Fibroblast of upper back skin (primary cell): ENCODE data around the gene BID.
"Not testable (repeated sequence)": the region's sequence is repeated elsewhere in the genome, so short reads cannot be mapped to it uniquely, and the experiment has no call there.

Experiments used
- DNase-seq: peaks from one replicate; pipeline ENCODE4 v3.0.0-alpha.2; 2013

The BID gene

DNA sequence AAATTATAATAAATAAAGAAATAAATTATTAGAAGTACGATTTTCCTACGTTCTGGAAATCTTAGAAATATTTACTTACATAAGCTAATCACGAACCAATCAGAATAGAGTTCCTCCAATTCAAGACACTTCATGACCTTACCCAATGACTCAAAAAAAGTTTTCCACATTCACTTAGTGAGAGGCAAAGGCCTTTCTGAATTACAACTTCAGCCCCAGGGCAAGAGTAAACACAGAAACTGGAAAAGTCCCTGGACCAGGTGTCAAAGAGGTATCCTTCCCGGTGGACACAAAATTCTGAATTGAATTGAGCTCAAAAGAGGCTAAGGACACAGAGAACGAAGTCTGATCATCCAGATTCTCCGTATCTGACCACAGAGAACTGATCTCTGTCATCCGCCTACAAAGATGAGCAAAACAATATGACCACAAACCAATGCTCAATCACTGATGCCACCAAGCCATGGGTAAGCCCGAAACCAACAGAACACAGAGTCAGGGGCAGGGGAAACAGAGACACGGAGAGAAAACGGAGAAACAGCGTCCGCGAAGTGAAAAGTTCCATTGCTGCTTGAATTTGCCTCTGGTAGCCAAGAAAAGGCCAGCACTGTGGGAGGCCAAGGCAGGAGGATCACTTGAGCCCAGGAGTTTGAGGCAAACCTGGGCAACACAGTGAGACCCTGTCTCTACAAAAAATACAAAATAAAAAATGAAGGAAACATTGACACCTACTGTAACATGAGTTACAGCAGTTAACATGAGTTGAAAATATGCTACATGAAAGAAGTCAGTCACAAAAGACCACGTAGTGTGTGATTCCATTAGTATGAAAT lies 6.8 kb downstream of the BID start:
- no peak for DNase-seq

DNA sequence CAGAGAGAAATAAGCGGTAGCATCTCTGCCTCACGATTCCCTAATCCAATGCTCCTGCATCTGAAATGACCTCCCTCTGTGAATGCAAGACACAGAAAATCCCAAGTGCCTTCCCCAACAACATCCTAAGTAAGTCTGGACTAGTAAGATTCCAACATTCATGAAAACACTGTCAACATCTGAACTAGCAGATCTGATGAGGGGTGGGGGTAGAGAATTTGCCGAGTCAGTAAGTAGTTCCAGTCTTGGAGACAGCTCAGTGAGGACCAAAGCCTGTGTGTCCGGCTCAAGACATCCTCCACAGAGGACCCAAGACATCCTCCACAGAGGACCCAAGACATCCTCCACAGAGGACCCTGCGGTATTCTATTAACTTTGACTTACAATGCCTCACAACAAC lies 9.4 kb downstream of the BID start:
- not testable (repeated sequence) for DNase-seq

DNA sequence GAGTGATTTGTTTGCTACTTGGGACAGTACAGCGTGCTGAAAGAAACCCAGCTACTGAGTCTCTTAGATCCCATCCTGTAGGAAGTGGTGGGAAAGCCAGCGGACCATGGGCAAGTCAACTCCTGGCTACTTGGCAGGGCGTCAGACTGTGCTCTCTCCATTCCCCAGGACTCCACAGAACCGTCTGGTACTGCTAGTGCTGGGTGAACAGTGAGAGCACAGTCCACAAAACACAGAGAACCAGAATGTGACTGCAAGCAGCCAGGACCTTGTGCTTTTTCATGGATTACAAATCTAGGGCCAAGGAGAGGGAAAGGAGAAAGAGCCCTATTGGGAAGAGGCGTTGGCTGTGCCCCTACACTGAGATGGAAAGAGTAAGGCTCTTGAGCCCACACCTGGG lies 10.2 kb downstream of the BID start:
- DNase-seq: no peak

DNA sequence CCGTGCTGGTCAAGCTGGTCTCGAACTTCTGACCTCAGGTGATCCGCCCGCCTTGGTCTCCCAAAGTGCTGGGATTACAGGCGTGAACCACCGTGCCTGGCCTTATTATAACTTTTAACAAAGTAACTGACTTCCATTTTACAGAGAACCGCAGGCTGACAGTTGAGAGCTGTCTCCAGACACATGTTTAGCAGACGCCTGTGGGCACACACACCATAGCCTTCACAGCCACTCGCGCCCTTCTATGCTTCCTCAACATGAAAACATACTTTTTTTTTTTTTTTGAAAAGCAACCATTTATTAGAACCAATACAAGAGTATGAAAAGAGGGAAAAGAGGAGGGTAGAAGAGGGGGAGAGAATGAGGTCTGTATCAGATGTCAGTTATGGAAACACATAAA lies 10.8 kb downstream of the BID start:
- DNase-seq: not testable (repeated sequence)

DNA sequence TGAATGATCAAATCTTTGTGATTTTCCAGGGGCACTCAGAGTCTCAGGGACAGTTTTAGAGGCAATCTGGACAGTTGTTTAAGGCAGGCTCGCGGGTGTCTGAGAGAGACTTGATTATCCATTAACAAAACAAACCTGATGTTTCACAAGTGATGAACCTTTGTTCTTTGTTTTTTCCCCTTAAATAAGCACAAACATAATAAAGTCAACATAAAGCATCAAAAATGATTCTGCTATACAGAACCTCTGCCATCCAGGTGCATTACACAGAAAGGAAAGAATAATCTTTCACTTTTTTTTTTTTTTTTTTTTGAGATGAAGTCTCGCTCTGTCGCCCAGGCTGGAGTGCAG lies 13.2 kb downstream of the BID start:
- DNase-seq: no peak

DNA sequence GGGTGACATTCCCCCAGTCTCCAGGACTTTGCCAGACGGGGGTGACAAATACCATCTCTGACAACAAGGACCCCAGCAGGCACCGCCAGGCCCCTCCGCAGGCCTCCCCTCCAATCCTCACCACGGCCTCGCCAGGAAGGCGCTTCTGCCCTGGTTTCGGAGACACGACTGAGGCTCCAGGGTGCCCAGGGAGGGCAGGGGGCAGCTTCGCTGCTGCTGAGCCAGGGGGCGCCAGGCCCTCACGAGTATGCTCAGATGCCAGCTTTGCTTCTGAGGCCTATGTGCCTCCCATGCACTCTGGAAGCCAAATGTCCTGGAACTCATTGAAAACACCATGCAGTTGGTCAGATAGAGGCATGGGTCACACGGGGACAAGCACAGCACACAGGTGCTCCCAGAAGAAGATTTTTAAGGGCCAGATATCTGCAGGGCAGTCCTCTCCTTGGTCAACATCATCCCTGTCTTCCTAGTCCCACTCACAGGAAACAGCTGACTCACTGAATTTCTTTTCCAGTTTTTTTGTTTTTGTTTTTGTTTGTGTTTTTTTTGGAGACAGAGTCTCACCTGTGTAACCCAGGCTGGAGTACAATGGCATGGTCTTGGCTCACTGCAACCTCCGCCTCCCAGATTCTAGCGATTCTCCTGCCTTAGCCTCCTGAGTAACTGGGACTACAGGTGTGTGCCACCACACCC lies 19.9 kb downstream of the BID start:
- no peak for DNase-seq

DNA sequence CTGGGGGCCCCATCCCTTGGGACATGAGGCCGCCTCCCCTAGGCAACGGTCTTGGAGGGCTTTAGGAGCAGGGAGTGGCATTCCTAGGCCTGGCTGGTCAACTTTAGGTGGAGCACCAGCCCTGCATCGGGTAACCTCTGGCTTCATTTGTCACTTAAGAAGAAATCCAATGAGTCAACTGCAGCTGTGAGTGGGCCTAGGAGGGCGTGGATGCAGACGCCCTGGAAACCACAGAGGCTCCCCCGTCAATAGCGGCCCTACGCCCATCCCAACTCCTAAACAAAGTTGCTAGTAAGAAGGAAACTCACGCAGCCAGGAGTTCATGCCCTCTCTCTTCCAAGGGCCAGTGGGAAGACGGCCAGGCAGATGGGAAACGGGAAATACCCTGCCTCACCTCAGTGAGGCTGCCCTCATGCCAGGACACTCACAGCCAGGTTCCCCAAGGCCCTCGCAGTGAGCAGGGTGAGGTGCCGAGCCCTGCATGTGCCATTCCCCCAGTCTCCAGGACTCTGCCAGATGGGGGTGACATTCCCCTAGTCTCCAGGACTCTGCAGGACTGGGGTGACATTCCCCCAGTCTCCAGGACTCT lies 20.8 kb downstream of the BID start:
- no peak for DNase-seq

DNA sequence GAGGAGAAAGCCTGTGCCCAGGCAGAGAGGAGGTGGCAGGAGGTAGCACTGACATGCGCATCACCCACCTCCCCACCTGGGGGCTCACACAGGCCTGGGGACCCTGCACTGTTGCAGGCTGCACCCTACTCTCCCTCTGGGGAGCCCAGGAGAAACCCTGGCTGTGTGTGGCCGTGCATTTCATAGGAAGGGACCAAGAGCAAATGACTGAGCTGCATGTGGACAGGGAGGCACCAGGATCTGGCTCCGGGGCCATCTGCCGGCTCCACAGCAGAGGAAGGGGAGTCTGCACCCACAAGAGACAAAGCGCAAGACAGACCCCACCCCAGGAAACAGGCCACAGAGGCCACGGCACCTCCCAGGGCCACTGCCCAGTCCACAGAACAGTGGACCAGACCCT lies 22.7 kb downstream of the BID start:
- DNase-seq: no peak

DNA sequence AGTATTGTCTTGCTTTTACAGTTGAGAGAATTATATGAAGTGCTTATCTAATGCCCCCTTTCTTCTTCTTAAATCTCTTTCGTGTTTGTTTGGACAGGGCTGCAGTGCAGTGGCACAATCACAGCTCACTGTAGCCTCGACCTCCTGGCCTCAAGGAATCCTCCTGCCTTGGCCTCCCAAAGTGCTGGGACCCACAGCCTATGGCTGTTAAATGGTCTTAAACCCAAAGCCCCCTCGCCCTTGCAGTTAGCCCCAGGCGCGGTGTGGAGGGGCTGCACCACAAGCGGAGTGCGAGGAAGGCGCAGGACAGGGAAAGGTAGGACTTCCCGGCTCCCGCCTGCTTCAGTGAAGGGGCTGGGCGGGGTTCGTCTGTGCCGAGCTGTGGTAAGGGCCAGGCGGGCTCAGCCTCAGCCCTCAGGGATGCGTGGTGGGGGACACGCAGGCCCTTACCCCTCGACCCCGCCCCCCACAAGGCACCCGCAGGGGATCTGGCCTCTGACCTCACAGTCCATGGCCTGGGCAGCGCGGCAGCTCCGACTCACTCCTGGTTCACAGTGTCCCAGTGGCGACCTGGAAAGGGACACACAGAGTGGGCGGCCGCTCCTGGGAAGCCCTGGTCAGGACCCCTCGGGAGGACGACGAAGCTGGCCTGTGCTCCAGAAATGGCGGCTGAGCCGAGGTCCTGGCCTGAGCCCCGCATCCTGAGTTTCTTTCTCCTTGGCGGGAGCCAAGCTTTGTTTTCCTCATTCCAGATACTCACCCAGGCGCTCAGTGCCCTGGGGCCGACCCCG lies 24.5 kb downstream of the BID start:
- no peak for DNase-seq

DNA sequence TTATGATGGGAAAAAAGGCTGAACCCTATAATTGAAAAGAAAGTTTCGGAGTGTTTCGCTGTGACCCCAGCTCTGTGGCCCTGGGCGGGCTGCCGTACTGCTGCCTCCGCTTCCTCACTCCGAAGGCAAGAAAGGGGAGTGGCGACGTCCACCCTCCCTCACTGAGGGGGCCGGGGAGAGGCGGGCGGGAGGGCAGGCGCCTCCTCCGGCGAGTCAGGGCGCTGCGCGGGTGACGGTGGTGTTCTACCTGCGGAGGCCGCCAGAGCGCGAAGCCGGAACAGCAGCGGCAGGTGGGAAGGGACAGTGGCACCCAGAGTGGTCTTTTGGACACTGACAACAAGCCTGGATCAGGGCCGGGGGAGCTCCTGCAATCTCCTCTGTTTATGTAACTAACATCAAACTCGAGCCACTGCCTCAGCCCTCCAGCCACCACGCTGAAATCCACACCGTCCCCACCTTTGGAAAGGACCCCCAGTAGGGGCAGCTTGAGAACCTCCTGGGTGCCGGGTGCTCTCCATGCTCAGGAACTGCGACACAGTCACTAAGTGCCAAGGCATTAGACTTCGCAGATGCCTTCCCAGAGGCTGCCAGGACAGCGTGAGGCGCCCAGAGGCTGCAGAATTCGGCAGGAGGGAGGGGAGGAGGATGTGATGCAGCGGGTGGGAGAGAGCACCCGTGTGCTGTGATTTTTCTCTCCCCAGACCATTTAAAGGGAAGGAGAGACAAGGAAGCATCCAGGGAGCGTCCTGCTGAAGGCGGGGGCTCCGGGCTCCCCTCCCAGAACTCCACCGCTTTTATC lies 25.5 kb downstream of the BID start:
- DNase-seq: no peak

DNA sequence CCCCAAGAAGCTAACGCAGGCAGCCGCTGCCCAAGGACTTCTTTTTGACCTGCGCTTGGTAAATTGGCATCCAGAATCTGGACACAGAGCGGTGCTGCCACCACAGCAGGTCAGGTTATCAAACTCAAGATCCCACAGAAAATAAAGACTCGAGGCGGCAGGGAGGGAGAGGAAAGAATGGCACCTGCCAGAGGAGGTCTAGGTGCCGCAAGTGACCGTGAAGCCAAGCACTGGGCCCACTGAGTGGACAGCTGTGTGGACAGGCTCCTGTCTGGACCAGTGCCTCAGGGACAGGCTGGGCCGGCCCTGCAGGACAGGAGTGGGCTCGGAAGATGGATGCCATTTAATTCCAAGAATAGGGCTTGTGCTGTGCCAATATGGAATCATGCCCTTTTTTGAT lies 27.4 kb downstream of the BID start:
- no peak for DNase-seq

DNA sequence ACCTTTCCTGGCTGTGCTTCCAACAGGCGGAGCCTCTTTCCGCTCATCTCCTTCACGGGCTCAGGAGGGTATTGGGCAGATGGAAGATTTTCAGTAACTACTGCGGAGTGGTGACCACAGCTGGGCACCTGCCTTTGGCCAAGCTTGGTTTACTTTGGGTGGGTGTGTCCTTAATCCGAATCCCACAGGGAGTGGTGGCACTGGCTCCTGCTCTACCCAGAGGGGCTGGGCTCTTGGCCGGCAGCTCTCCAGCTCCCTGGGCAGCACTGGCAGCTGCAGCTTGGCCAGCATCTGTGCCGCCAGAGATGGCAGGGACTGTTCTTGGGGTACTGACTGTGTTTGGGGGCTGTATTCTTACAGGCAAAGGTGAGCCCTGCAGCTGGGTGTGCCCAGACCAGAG lies 29.8 kb downstream of the BID start:
- no peak for DNase-seq

DNA sequence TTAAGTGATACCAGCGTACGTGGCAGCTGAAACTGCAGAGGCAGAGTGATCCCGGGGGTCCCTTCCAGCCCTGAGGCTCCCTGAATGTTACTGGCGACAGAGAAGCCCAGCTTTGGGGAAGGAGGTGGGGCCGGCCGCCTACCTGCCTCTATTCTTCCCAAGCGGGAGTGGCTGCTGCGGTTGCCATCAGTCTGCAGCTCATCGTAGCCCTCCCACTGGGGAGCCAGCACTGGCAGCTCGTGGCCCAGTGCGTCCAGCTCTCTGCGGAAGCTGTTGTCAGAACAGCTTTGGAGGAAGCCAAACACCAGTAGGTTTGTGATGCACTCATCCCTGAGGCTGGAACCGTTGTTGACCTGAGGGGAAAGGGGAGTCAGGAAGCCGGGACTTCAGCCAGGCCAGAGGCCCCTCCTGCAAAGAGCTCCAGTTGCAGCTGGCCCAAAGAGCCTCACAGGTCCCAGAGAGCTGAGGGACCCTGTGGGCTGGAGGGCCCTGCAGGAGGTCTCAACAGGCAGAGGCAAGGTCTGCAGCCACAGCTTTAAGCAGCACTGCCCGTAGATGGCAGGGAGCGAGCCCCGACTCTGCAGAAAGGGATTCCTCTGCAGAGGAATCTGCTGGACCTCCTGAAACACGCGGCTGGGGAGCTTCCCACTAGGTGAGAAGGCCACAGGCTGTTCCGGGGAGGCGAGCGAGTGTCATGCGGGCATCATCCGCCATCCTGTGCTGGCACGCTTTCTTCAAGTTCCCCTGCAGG lies 30.4 kb downstream of the BID start:
- no peak for DNase-seq

DNA sequence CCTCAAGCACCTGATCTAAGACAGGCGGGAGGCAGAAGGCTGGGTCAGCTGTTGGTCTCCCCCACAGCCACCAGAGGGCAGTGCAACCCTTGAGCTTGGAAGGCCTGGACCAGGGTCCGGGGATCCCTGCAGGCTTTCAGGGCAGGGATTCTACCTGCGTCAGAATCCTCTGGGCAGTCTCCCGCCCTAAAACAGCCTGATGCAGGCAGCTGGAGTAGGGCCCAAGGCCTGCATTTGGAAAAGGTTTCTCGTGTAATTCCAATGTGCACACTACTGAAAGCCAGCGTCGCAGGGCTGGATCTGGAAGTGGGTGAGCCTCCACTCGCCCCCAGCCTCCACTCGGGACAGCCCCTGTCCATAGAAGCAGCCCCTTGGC lies 31.8 kb downstream of the BID start:
- DNase-seq: peak; percentile 59

DNA sequence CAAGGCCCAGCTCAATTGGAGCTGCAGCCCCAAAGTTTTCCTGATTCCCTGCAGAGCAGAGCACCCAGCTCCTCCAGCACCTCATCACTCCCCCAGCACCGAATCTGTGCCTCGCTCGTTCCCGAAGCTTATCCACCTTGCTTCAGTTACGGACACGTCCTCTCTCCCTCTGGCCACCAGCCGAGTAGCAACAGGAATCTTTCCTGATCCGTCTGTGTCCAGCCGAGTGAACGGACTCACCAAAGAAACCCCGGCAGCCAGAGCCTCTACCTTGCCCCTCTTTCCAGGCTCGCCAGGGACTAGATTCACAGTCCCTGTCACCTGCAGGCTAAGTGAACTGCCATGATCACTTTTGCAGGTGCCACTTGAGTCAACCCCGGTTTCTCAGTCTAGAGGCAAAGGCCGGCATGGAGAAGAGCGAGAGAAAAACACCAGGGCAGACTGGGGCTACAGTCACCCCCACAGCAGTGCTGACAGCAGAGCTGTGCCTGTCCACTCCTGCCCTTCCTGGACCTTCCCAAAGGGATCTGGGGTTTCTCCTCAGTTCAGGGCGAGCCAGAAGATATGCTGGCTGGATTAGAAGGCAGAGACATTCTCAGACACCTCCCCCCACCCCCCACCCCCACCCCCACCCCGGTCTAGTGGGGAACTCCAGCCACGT lies 32.3 kb downstream of the BID start:
- DNase-seq: no peak

DNA sequence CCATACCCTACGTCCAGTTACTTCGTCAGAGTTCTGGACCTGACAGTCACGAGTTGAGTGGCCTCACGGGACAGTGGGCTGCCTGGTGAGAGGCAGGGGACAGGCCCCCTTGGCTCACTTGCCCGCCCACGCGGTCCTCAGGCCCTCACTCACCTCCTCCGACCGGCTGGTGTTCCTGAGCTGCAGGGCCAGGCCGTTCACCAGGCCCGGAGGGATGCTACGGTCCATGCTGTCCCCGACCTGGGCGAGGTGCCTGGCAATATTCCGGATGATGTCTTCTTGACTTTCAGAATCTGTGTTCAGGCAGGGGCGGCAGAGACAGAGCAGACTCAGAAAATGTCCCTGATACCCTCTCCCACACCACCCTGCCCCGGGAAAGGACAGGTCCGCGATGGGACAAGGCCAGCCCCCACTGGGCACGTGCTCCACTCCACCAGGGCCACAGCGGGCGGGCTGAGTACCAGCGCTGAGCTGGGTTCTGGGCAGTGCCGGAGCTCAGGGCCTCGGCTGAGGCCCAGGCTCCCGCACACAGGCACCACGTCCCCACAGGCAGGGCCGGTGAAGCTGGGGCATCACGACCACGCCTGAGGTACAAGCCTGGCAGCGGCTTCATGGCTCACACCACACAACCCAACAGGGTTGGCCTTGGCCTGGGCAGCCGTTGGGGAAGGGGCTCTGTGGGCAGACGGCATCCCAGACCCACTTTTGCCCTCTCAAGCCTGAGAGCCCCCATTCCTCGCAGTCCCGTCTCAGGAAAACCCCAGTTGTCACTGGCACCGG lies 34.9 kb downstream of the BID start:
- DNase-seq: no peak

DNA sequence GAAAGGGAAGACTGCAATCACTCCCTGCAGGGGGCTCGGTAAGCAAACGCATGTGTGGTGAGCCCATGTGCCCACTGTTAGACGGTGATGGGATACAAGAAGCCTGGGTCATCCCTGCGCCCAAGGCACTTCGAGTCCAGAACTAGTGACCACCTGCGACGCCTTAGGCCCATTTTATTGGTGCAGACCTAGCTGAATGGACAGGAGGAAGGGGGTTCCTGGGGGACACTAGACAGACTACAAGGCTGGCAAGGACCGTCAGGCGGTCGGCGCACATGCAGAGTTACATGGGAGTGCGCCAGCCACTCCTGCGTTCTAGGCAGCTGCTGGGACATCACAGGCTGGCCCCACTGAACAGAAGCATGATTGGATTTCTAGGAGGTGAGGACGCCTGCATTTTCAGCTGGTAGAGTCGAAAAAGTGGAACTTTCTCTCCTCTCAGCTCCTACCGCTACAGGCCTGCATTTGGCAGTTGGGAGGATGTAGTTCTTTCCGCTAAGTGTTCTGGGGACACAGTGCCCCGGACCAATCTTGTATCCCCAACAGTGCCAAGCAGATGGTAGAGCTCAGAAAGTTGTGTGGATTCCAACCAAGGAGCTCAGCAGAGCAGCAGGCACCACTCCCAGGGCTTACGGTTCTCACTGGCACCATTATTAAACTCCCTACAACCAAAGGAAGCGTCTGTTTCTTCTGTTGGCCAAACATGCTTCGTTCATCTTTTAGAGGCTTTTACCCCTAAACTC lies 35.7 kb downstream of the BID start:
- no peak for DNase-seq

DNA sequence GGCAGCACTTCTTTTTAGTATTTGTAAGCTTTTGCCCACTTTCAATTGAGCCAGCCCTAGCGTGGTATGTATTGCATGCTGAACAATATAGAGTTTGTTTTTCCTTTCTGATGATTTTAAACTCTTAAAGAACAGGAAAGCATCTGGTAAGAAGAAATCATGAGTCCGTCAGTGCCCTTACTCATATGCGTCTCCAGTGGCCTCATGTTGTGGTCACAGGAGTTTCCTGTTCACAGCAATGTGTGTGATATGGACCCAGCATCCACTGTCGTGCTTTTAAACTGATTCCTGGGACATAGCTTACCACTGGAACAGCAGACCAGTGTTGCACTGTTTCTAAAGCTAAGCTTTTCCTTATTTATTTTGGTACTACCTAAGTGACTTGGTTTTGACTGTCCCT lies 40.1 kb downstream of the BID start:
- DNase-seq: peak; percentile 36

DNA sequence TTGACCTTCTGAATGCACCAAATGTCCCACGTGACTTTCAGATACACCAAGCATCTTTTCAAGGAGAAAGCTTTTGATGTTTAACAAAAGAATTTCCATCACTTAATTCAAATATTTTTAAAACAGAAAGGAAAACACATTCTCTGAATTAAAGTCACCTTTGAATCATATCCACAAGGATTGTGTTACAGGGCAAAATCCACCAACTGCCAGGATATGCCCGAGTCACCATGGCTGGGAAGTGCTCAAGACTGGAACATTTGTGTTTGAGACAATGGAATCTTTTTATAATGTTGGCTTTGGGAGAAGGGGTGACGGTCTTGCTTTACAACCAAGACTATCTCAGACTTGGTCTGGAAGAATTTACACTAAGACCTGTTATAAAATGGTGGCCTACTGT lies 40.8 kb downstream of the BID start:
- DNase-seq: peak; percentile 16
